ENCODE data around the gene RNF183.
"Not testable (repeated sequence)": the region's sequence is repeated elsewhere in the genome, so short reads cannot be mapped to it uniquely, and the experiment has no call there.

Gene RNF183

GRCh38 chr9:113261917-113262671, 41.1 kb downstream of the RNF183 start:
- TF ChIP-seq, protein P1, sequence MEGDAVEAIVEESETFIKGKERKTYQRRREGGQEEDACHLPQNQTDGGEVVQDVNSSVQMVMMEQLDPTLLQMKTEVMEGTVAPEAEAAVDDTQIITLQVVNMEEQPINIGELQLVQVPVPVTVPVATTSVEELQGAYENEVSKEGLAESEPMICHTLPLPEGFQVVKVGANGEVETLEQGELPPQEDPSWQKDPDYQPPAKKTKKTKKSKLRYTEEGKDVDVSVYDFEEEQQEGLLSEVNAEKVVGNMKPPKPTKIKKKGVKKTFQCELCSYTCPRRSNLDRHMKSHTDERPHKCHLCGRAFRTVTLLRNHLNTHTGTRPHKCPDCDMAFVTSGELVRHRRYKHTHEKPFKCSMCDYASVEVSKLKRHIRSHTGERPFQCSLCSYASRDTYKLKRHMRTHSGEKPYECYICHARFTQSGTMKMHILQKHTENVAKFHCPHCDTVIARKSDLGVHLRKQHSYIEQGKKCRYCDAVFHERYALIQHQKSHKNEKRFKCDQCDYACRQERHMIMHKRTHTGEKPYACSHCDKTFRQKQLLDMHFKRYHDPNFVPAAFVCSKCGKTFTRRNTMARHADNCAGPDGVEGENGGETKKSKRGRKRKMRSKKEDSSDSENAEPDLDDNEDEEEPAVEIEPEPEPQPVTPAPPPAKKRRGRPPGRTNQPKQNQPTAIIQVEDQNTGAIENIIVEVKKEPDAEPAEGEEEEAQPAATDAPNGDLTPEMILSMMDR (IDR thresholded peaks at IDR 0.05; ENCODE audit: borderline replicate concordance, insufficient read depth, low read depth, low read length) = no peak
- no peak overlapping the region for H3K4me3 ChIP-seq (ENCODE audit: low read depth, low read length)

GRCh38 chr9:113258282-113258681, 44.9 kb downstream of the RNF183 start:
- TF ChIP-seq, protein P1 (IDR thresholded peaks at IDR 0.05; ENCODE audit: borderline replicate concordance, insufficient read depth, low read depth, low read length) = no peak
- no peak overlapping the region for H3K4me3 ChIP-seq (ENCODE audit: low read depth, low read length)

DNA sequence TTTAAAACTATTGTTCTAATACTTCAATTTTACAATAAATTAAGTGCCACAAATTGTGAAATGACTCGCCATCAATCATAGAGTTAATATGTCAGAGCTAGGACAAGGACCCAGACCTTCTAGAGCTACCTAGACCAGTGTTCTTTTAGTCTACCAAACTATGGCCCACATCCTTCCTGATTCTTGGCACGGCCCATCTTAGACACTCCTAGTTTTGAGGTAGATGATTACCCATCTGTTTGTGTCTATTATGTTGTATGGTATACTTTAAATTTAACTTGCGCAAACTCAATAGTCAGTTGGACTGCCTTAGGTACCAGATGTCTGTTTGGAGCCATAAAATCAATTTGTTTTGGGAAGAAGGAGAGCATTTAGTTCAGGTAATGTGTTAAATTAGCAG, 45.3 kb downstream of the RNF183 start:
- H3K4me3 ChIP-seq (ENCODE audit: low read depth, low read length) = no peak overlapping the region
- TF ChIP-seq, protein P1 (IDR thresholded peaks at IDR 0.05; ENCODE audit: borderline replicate concordance, insufficient read depth, low read depth, low read length) = no peak

GRCh38 chr9:113255438-113255837, 47.7 kb downstream of the RNF183 start:
- no peak overlapping the region for H3K4me3 ChIP-seq (ENCODE audit: low read depth, low read length)
- TF ChIP-seq, protein P1 (IDR thresholded peaks at IDR 0.05; ENCODE audit: borderline replicate concordance, insufficient read depth, low read depth, low read length) = no peak

DNA sequence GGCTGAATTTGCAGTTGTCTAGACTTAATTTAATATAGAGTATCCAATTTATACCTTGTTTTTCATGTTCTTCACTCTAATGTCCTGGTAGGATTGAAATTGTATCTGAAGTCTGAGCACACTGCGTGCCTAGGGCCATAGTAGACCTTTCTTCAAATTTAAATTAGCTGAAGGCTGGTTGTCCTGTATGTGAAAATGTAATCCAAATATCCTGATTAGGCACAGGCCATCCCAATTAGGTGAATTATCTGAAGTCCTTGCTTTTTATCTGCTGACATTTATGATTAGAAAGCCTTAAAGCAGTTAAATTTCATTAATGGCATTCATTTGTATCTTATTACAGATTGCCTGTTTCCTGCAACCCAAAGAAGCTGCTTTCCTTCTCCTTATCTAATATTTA, 48.2 kb downstream of the RNF183 start:
- no peak overlapping the region for H3K4me3 ChIP-seq (ENCODE audit: low read depth, low read length)
- TF ChIP-seq, protein P1 (IDR thresholded peaks at IDR 0.05; ENCODE audit: borderline replicate concordance, insufficient read depth, low read depth, low read length) = no peak

GRCh38 chr9:113250807-113251206, 52.4 kb downstream of the RNF183 start:
- TF ChIP-seq, protein P1 (IDR thresholded peaks at IDR 0.05; ENCODE audit: borderline replicate concordance, insufficient read depth, low read depth, low read length) = no peak
- no peak overlapping the region for H3K4me3 ChIP-seq (ENCODE audit: low read depth, low read length)

GRCh38 chr9:113249661-113250060, 53.5 kb downstream of the RNF183 start:
- H3K4me3 ChIP-seq (ENCODE audit: low read depth, low read length) = not testable (repeated sequence)
